Measurements from ENCODE around the gene KLK12.

- TF ChIP-seq CTCF (IDR thresholded peaks at IDR 0.05 in 8 of 11, conservative IDR thresholded peaks at IDR 0.05 in 3 of 11): peak in 10 of 11 experiments; percentile 14 to 83 (median 52)
- TF ChIP-seq POLR2A (IDR thresholded peaks at IDR 0.05): no peak
- no peak for TF ChIP-seq POLR2AphosphoS5 (IDR thresholded peaks at IDR 0.05)
These were observed 17.8 kb downstream of the KLK12 start for GRCh38 chr19:51016798-51017683.
